DOHH2 (cell line): ENCODE measurements around the gene GLRX5.

Source experiments
- H3F3A ChIP-seq: fragments of 200-600 bp; sonication (generic), shearing (Covaris generic); 2 replicates; pipeline ENCODE4 v1.6.0; 2016; ENCODE audit warnings: antibody characterized with exemption, mild to moderate bottlenecking; ENCODE audit not compliant: control insufficient read depth, insufficient read depth
- H3K27ac ChIP-seq: fragments of 200-600 bp; sonication (generic); 2 replicates; pipeline ENCODE4 v1.5.1; 2014; ENCODE audit warnings: low read depth, mild to moderate bottlenecking, low read length, moderate library complexity
- H3K27me3 ChIP-seq: fragments of 200-600 bp; sonication (generic); 2 replicates; pipeline ENCODE4 v1.6.1; 2014; ENCODE audit warnings: mild to moderate bottlenecking, low read length, mixed read lengths; ENCODE audit not compliant: control insufficient read depth
- H3K36me3 ChIP-seq: fragments of 200-600 bp; sonication (generic); 2 replicates; pipeline ENCODE4 v1.6.1; 2014; ENCODE audit warnings: mild to moderate bottlenecking, low read length, moderate library complexity, mixed read lengths; ENCODE audit not compliant: control insufficient read depth
- H3K4me1 ChIP-seq: fragments of 200-600 bp; sonication (generic); 2 replicates; pipeline ENCODE4 v1.6.1; 2014; ENCODE audit warnings: mild to moderate bottlenecking, low read length, mixed read lengths; ENCODE audit not compliant: control insufficient read depth
- H3K4me2 ChIP-seq: fragments of 200-600 bp; sonication (generic); 2 replicates; pipeline ENCODE4 v1.6.0; 2014; ENCODE audit warnings: mild to moderate bottlenecking, low read length, moderate library complexity
- H3K4me3 ChIP-seq: fragments of 200-600 bp; sonication (generic); 2 replicates; pipeline ENCODE4 v1.5.1; 2014; ENCODE audit warnings: mild to moderate bottlenecking, low read length, mixed read lengths
- H3K79me2 ChIP-seq: fragments of 200-600 bp; sonication (generic); 2 replicates; pipeline ENCODE4 v1.6.1; 2014; ENCODE audit warnings: mild to moderate bottlenecking, low read length, mixed read lengths; ENCODE audit not compliant: control insufficient read depth
- H3K9me2 ChIP-seq: fragments of 200-600 bp; sonication (generic); replicated peaks from 2 replicates; pipeline ENCODE4 v1.6.1; 2014; ENCODE audit warnings: mild to moderate bottlenecking, low read length, mixed read lengths; ENCODE audit not compliant: control insufficient read depth
- H3K9me3 ChIP-seq: fragments of 200-600 bp; sonication (generic); 2 replicates; pipeline ENCODE4 v1.6.1; 2014; ENCODE audit warnings: antibody characterized with exemption, low read length, mixed read lengths; ENCODE audit not compliant: control insufficient read depth, insufficient read depth
- H4K20me1 ChIP-seq: fragments of 200-600 bp; sonication (generic); 2 replicates; pipeline ENCODE4 v1.6.0; 2014; ENCODE audit warnings: low read depth, mild to moderate bottlenecking, antibody characterized with exemption, low read length, moderate library complexity; ENCODE audit not compliant: control insufficient read depth, insufficient read depth
- EZH2phosphoT487 ChIP-seq: fragments of 200-600 bp; sonication (generic); IDR thresholded peaks from 2 replicates; pipeline ENCODE4 v1.6.1; 2017; ENCODE audit warnings: borderline replicate concordance, mild to moderate bottlenecking, antibody characterized with exemption, low read length, moderate library complexity, mixed read lengths
- TF ChIP-seq, protein P1 (sequence below): fragments of 200-600 bp; sonication (generic); IDR thresholded peaks from one replicate; pipeline ENCODE4 v1.5.1; 2014; ENCODE audit warnings: antibody characterized with exemption, mild to moderate bottlenecking, low read depth, low read length; ENCODE audit not compliant: poor library complexity, severe bottlenecking

Gene GLRX5

DNA sequence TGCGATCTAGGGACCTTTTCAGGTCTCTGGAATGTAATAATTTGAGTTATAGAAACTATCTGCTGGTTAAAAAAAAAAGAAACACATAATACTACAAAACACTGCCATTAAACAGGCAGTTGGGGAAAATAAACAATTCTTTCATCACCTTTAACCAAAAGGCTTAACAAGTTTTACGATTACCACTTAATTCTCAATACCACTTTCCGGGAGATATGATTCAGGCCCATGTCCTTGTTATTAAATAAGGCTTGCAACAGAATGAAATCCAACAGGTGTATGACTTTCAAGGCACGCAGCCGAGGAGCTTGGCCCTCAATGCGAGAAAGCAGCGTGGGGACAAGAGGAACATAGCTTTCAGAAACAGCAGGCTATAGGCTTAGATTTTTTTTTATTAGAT lies 5.6 kb upstream of the GLRX5 start:
- peaks cover 20% of the 10 kb centered on the region for H3F3A ChIP-seq
- no peaks in the 10 kb centered on the region for H3K27me3 ChIP-seq
- H3K79me2 ChIP-seq, result peaks cover 43% of the 10 kb centered on the region
- H3K9me3 ChIP-seq, result no peaks in the 10 kb centered on the region
- H3K36me3 ChIP-seq, result peaks cover 50% of the 10 kb centered on the region
- no peak overlapping the region for H3K4me3 ChIP-seq
- H3K4me2 ChIP-seq, result no peak overlapping the region
- no peaks in the 10 kb centered on the region for H3K9me2 ChIP-seq
- TF ChIP-seq, protein P1, sequence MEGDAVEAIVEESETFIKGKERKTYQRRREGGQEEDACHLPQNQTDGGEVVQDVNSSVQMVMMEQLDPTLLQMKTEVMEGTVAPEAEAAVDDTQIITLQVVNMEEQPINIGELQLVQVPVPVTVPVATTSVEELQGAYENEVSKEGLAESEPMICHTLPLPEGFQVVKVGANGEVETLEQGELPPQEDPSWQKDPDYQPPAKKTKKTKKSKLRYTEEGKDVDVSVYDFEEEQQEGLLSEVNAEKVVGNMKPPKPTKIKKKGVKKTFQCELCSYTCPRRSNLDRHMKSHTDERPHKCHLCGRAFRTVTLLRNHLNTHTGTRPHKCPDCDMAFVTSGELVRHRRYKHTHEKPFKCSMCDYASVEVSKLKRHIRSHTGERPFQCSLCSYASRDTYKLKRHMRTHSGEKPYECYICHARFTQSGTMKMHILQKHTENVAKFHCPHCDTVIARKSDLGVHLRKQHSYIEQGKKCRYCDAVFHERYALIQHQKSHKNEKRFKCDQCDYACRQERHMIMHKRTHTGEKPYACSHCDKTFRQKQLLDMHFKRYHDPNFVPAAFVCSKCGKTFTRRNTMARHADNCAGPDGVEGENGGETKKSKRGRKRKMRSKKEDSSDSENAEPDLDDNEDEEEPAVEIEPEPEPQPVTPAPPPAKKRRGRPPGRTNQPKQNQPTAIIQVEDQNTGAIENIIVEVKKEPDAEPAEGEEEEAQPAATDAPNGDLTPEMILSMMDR, result no peak
- no peak for TF ChIP-seq EZH2phosphoT487
- H4K20me1 ChIP-seq, result peaks cover 19% of the 10 kb centered on the region; the same call in 1 of the 2 replicates
- H3K27ac ChIP-seq, result no peak overlapping the region
- peaks cover 28% of the 10 kb centered on the region for H3K4me1 ChIP-seq

DNA sequence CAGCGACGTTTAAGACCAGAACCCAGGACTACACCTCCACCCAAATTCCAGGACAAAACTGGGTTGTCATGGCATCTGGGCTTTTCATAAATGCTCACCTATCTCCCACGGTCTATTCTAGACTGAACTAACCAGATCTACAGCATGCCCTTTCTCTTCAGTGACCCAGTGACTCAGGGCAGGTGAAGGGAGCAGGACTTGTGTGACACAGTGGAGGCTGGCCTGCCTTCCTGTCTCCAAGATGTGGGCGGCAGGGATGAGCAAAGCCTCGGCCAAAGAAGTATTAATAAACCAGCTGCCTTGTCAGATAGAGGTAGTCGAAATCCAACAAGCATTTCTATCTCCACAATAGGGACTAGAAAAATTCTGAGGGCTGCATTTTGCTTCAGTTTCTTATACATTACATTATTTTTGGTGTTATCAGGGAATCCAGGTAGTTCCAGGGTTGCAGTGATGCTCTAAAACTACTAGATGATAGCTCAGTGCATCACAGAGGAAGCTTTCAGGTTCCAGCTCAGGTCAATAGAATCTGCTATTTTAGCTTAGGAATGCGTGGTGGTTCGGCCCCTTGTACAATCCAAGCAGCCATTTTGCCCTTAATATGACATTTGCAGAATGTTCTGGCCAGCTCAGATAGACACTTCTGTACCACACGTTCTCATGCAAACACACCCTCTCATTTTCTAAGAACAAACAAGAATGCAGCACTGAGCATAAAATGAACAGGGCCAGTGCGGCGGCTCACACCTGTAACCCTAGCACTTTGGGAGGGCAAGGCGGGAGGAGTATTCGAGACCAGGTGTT lies 4.2 kb upstream of the GLRX5 start:
- peaks cover 51% of the 10 kb centered on the region for H3K79me2 ChIP-seq
- H3K27me3 ChIP-seq, result no peaks in the 10 kb centered on the region
- no peak overlapping the region for H3K27ac ChIP-seq
- H4K20me1 ChIP-seq, result peaks cover 19% of the 10 kb centered on the region; the same call in 1 of the 2 replicates
- H3K4me2 ChIP-seq, result no peak overlapping the region
- no peaks in the 10 kb centered on the region for H3K9me3 ChIP-seq
- no peaks in the 10 kb centered on the region for H3K9me2 ChIP-seq
- peaks cover 22% of the 10 kb centered on the region for H3K4me1 ChIP-seq
- peaks cover 50% of the 10 kb centered on the region for H3K36me3 ChIP-seq
- peaks cover 20% of the 10 kb centered on the region for H3F3A ChIP-seq
- TF ChIP-seq, protein P1, result no peak
- TF ChIP-seq EZH2phosphoT487, result no peak
- H3K4me3 ChIP-seq, result no peak overlapping the region

DNA sequence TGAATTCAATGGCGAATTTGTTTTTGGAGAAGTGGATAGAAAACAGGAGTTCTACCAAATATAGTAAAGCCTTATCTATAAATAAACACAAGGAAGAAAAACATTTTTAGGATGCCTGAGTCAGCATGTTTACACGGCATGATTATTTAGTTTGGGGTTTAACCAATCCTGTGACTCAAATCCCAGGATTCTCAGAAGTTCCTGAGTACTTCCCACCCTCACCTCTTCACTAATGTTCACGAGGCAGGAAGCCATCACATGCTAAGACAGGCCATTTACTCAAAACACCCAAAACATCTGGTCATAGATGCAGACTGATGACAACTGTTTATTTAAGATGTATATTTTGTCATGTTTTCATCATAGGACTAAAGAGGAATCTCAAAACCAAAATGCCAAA lies 3.4 kb upstream of the GLRX5 start:
- Histone ChIP-seq H3K4me2 (peak overlapping the region; percentile 84), H3K9me2 (no peaks in the 10 kb centered on the region), H3K36me3 (peaks cover 50% of the 10 kb centered on the region), H3K4me1 (peaks cover 30% of the 10 kb centered on the region), H3K27ac (no peak overlapping the region), H3K4me3 (peak overlapping the region; percentile 94; the same call in 1 of the 2 replicates), H3K27me3 (no peaks in the 10 kb centered on the region), H3F3A (peaks cover 20% of the 10 kb centered on the region), H3K79me2 (peaks cover 59% of the 10 kb centered on the region), H4K20me1 (peaks cover 24% of the 10 kb centered on the region; the same call in 1 of the 2 replicates), H3K9me3 (no peaks in the 10 kb centered on the region)
- TF ChIP-seq, protein P1, result no peak
- no peak for TF ChIP-seq EZH2phosphoT487
